Left ventricle myocardium inferior (tissue), 1 donor: ENCODE results near the gene SDHAF1. TPM values are rescaled to one million over a fixed set of nuclear protein-coding genes. Genes with fewer than 3 reads are reported as not detected.
"Not testable (repeated sequence)": the region's sequence is repeated elsewhere in the genome, so short reads cannot be mapped to it uniquely, and the experiment has no call there.

Experiments
- DNase-seq: peaks from one replicate; pipeline ENCODE4 v3.0.0-alpha.2; 2020
- H3K27ac ChIP-seq: fragments of 200-600 bp; replicated peaks from 2 replicates; pipeline ENCODE4 v1.8.0; 2021
- H3K27me3 ChIP-seq: fragments of 200-600 bp; 2 replicates; pipeline ENCODE4 v1.8.0; 2021; ENCODE audit warnings: low read depth
- H3K36me3 ChIP-seq: fragments of 200-600 bp; 2 replicates; pipeline ENCODE4 v1.8.0; 2021
- H3K4me1 ChIP-seq: fragments of 200-600 bp; 2 replicates; pipeline ENCODE4 v1.8.0; 2021
- H3K4me3 ChIP-seq: fragments of 200-600 bp; 2 replicates; pipeline ENCODE4 v1.8.0; 2021; ENCODE audit warnings: mild to moderate bottlenecking, moderate library complexity
- H3K9me3 ChIP-seq: fragments of 200-600 bp; replicated peaks from 2 replicates; pipeline ENCODE4 v1.8.0; 2021
- intact Hi-C: fragments of 100-400 bp; cut with micrococcal nuclease; formaldehyde crosslinking; loops from one replicate; pipeline ENCODE4 v1.11.0; 2022
- total RNA-seq: library from RNA; stranded (reverse); fragmentation: NEBNext Ultra II Directional; extraction: Animal tissue kit (Norgen Biotek cat#: 25700); gene quantifications from one replicate; pipeline ENCODE4 v1.2.1, GENCODE V29; 2021
- TF ChIP-seq, protein P1 (sequence below): fragments of 200-600 bp; IDR thresholded peaks from 2 replicates; pipeline ENCODE4 v1.8.0; 2021; ENCODE audit warnings: antibody characterized with exemption, mild to moderate bottlenecking, borderline replicate concordance
- donor health status: DM: no; HTN: yes; CAD: no; lungs with severe emphysema.

Gene SDHAF1
- total RNA-seq, 1 donor from 2014 or later: 10.3 TPM

DNA sequence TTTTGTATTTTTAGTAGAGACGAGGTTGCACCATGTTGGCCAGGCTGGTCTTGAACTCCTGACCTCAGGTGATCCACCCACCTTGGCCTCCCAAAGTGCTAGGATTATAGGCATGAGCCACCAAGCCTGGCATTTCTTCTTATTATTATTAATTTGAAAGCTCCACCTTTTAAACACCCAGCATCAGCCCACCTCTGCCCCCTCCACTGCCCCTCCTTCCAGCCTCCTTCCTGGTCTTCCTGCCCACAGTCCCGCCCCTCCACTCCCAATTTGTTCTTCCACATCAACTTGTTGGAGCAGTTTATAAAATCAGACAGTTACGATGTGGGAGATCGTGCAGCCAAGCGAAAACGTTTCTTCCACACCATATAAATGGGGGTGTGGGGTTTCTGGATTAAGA, 45.5 kb downstream of the SDHAF1 start:
- Histone ChIP-seq H3K27ac (no peak overlapping the region), H3K4me1 (peaks cover 5% of the 10 kb centered on the region), H3K4me3 (no peak overlapping the region), H3K27me3 (no peaks in the 10 kb centered on the region), H3K36me3 (peaks cover 14% of the 10 kb centered on the region), H3K9me3 (no peaks in the 10 kb centered on the region)
- intact Hi-C loops: no loop called here
- TF ChIP-seq, protein P1, sequence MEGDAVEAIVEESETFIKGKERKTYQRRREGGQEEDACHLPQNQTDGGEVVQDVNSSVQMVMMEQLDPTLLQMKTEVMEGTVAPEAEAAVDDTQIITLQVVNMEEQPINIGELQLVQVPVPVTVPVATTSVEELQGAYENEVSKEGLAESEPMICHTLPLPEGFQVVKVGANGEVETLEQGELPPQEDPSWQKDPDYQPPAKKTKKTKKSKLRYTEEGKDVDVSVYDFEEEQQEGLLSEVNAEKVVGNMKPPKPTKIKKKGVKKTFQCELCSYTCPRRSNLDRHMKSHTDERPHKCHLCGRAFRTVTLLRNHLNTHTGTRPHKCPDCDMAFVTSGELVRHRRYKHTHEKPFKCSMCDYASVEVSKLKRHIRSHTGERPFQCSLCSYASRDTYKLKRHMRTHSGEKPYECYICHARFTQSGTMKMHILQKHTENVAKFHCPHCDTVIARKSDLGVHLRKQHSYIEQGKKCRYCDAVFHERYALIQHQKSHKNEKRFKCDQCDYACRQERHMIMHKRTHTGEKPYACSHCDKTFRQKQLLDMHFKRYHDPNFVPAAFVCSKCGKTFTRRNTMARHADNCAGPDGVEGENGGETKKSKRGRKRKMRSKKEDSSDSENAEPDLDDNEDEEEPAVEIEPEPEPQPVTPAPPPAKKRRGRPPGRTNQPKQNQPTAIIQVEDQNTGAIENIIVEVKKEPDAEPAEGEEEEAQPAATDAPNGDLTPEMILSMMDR: no peak
- no peak for DNase-seq

DNA sequence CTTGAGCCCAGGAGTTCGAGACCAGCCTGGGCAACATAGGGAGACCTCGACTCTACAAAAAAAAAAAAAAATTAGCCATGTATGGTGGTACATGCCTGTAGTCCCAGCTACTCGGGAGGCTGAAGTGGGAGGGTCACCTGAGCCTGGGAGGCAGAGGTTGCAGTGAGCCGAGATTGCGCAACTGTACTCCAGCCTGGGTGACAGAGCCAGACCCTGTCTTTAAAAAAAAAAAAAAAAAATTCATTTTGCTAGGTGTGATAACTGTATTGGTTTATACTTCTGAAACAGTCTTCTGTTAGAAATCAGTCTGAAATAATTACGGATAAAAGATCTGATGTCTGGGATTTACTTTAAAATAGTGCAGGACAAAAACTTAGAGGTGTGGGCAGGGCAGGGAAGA, 46.1 kb downstream of the SDHAF1 start:
- intact Hi-C loops, H3K4me3 ChIP-seq, H3K27me3 ChIP-seq, H3K9me3 ChIP-seq, DNase-seq, H3K4me1 ChIP-seq, H3K27ac ChIP-seq: not testable (repeated sequence)
- H3K36me3 ChIP-seq: peaks cover 14% of the 10 kb centered on the region

DNA sequence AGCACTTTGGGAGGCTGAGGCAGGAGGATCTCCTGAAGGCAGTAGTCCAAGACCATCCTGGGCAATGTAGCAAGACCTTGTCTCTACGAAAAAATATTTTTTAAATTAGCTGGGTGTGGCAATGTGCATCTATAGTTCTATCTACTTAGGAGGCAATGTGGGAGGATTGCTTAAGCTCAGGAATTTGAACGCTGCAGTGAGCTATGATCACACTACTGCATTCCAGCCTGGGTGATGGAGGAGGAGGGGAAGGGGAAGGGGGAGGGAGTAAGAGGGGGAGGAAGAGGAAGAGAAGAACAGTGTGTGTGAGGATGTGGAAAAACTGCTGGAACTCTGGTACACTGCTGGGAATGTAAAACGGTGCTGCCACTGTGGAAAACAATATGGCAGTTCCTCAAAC, 46.8 kb downstream of the SDHAF1 start:
- H3K9me3 ChIP-seq: no peaks in the 10 kb centered on the region
- intact Hi-C loops: no loop called here
- no peaks in the 10 kb centered on the region for H3K27me3 ChIP-seq
- H3K27ac ChIP-seq: no peak overlapping the region
- H3K4me1 ChIP-seq: peaks cover 5% of the 10 kb centered on the region
- TF ChIP-seq, protein P1: no peak
- DNase-seq: no peak
- no peak overlapping the region for H3K4me3 ChIP-seq
- peaks cover 14% of the 10 kb centered on the region for H3K36me3 ChIP-seq

DNA sequence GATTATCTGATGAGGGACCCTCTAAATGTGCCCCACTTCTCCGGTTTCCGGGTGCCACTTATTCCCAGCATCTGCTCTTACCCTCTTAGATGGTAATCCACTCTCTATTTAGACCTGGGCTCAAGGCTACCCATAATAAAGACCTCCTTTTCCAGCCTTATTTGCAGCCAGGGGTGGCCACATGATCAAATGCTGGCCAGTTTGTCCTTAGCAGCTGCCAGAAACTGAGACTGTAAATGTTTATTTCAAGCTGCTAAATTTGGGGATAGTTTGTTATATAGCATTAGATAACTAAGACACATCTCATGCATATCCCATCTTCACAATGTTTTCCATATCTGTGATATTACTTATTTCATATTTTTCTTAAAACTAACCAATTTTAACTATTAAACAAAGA, 49.0 kb downstream of the SDHAF1 start:
- intact Hi-C loops: no loop called here
- H3K9me3 ChIP-seq: no peaks in the 10 kb centered on the region
- DNase-seq: no peak
- H3K27ac ChIP-seq: no peak overlapping the region
- peaks cover 5% of the 10 kb centered on the region for H3K4me1 ChIP-seq
- TF ChIP-seq, protein P1: no peak
- H3K27me3 ChIP-seq: no peaks in the 10 kb centered on the region
- no peak overlapping the region for H3K4me3 ChIP-seq
- H3K36me3 ChIP-seq: peaks cover 3% of the 10 kb centered on the region

Other genes with a start within 250 kb of the SDHAF1 start
- 24.9 TPM for gene U2AF1L4, start 249.8 kb upstream of the SDHAF1 start, total RNA-seq
- gene PSENEN, start 249.5 kb upstream of the SDHAF1 start, total RNA-seq: 43.1 TPM
- 6.2 TPM for gene LIN37, start 246.6 kb upstream of the SDHAF1 start, total RNA-seq
- 899 TPM for gene HSPB6, start 238.2 kb upstream of the SDHAF1 start, total RNA-seq
- gene PROSER3, start 237.0 kb upstream of the SDHAF1 start, total RNA-seq: 4.8 TPM
- 3.8 TPM for gene ARHGAP33, start 219.6 kb upstream of the SDHAF1 start, total RNA-seq
- gene PRODH2, start 182.3 kb upstream of the SDHAF1 start, total RNA-seq: not detected
- not detected for gene NPHS1, start 142.7 kb upstream of the SDHAF1 start, total RNA-seq
- gene KIRREL2, start 138.3 kb upstream of the SDHAF1 start, total RNA-seq: not detected
- gene APLP1, start 126.6 kb upstream of the SDHAF1 start, total RNA-seq: 23.9 TPM
- gene NFKBID, start 94.6 kb upstream of the SDHAF1 start, total RNA-seq: 2.3 TPM
- gene HCST, start 92.7 kb upstream of the SDHAF1 start, total RNA-seq: 2.3 TPM
- gene TYROBP, start 86.9 kb upstream of the SDHAF1 start, total RNA-seq: 26.2 TPM
- gene LRFN3, start 58.8 kb upstream of the SDHAF1 start, total RNA-seq: 7.1 TPM
- 0.58 TPM for gene SYNE4, start 13.6 kb downstream of the SDHAF1 start, total RNA-seq
- 11.8 TPM for gene ALKBH6, start 19.0 kb downstream of the SDHAF1 start, total RNA-seq
- gene CLIP3, start 37.7 kb downstream of the SDHAF1 start, total RNA-seq: 5.4 TPM
- 4.2 TPM for gene THAP8, start 59.1 kb downstream of the SDHAF1 start, total RNA-seq
- 17.7 TPM for gene WDR62, start 59.7 kb downstream of the SDHAF1 start, total RNA-seq
- gene OVOL3, start 116.0 kb downstream of the SDHAF1 start, total RNA-seq: not detected
- 130 TPM for gene POLR2I, start 119.7 kb downstream of the SDHAF1 start, total RNA-seq
- gene TBCB, start 120.3 kb downstream of the SDHAF1 start, total RNA-seq: 94.9 TPM
- 767 TPM for gene CAPNS1, start 144.9 kb downstream of the SDHAF1 start, total RNA-seq
- gene COX7A1, start 157.3 kb downstream of the SDHAF1 start, total RNA-seq: 2,839 TPM
- 4.4 TPM for gene ZNF565, start 219.5 kb downstream of the SDHAF1 start, total RNA-seq
- 30.4 TPM for gene ZNF146, start 219.9 kb downstream of the SDHAF1 start, total RNA-seq